ENCODE results near the gene FLVCR2.

Gene FLVCR2

DNA sequence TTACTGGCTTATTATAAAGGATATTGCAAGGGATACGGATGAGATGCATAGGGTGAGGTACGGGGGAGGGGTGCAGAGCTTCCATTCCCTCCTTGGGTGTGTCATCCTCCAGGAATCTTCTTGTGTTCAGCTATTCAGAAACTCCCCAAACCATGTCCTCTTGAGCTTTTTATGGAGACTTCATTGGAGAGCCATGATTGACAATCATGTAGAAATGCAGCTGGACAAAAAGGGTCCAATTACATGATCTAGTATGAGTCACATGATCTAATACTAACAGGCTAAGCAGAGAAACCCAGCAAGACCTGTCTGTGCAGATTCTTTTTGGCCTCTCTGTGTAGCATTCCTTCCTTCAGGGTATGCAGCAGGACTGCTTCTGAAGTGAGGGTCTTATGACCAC lies 23.9 kb upstream of the FLVCR2 start:
- H4K20me1 ChIP-seq (ENCODE audit: insufficient read depth, low read length): no peaks in the 10 kb centered on the region
- no peak overlapping the region for H3K4me3 ChIP-seq (ENCODE audit: low read length)
- no peaks in the 10 kb centered on the region for H3K36me3 ChIP-seq (replicated peaks; ENCODE audit: insufficient read depth, low read length)
- H3K27me3 ChIP-seq (replicated peaks; ENCODE audit: insufficient read depth, low read length): no peaks in the 10 kb centered on the region
- no peak for DNase-seq
- no peaks in the 10 kb centered on the region for H3K4me1 ChIP-seq (ENCODE audit: low read length)
- H2AFZ ChIP-seq (ENCODE audit: low read length): no peak overlapping the region
- H3K9me3 ChIP-seq (replicated peaks; ENCODE audit: insufficient read depth, low read length): no peaks in the 10 kb centered on the region
- H3K9ac ChIP-seq (ENCODE audit: low read length): no peak overlapping the region
- no peaks in the 10 kb centered on the region for H3F3A ChIP-seq (ENCODE audit: insufficient read depth, low read length)
- H3K27ac ChIP-seq (ENCODE audit: low read length): no peak overlapping the region
- no peaks in the 10 kb centered on the region for H3K79me2 ChIP-seq (ENCODE audit: low read length)
- no peak overlapping the region for H3K4me2 ChIP-seq (ENCODE audit: low read depth, low read length)
- no peak for TF ChIP-seq EZH2phosphoT487 (IDR thresholded peaks at IDR 0.05; ENCODE audit: low read length)
- TF ChIP-seq, protein P1, sequence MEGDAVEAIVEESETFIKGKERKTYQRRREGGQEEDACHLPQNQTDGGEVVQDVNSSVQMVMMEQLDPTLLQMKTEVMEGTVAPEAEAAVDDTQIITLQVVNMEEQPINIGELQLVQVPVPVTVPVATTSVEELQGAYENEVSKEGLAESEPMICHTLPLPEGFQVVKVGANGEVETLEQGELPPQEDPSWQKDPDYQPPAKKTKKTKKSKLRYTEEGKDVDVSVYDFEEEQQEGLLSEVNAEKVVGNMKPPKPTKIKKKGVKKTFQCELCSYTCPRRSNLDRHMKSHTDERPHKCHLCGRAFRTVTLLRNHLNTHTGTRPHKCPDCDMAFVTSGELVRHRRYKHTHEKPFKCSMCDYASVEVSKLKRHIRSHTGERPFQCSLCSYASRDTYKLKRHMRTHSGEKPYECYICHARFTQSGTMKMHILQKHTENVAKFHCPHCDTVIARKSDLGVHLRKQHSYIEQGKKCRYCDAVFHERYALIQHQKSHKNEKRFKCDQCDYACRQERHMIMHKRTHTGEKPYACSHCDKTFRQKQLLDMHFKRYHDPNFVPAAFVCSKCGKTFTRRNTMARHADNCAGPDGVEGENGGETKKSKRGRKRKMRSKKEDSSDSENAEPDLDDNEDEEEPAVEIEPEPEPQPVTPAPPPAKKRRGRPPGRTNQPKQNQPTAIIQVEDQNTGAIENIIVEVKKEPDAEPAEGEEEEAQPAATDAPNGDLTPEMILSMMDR (IDR thresholded peaks at IDR 0.05; ENCODE audit: low read length): no peak
- no peaks in the 10 kb centered on the region for H3K9me2 ChIP-seq (replicated peaks; ENCODE audit: insufficient read depth, low read length)

DNA sequence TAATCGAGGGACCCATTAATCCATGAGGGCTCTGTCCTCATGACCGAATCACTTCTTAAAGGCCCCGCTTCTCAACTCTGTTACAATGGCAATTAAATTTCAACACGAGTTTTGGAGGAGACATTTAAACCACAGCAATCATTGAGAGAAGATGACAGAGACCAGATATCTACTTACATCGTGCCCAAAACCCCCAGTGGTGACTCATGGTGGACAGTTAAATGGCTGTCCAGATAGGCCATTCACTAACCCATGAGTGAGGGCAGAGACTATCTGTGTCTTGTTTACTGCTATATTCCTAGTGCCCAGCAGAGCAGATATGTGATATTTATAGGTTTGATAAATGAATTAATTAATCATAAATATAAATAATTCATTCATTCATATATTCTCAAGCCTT lies 20.0 kb upstream of the FLVCR2 start:
- TF ChIP-seq EZH2 (optimal IDR thresholded peaks at IDR 0.05; ENCODE audit: low read depth, low read length): no peak
- TF ChIP-seq, protein P1 (IDR thresholded peaks at IDR 0.05; ENCODE audit: low read length): no peak
- TF ChIP-seq EZH2phosphoT487 (IDR thresholded peaks at IDR 0.05; ENCODE audit: low read length): no peak
- Histone ChIP-seq H3K27me3 (replicated peaks; ENCODE audit: insufficient read depth, low read length) (no peaks in the 10 kb centered on the region), H3F3A (ENCODE audit: insufficient read depth, low read length) (no peaks in the 10 kb centered on the region), H3K36me3 (replicated peaks; ENCODE audit: insufficient read depth, low read length) (no peaks in the 10 kb centered on the region), H2AFZ (ENCODE audit: low read length) (no peak overlapping the region), H3K9ac (ENCODE audit: low read length) (no peak overlapping the region), H3K9me2 (replicated peaks; ENCODE audit: insufficient read depth, low read length) (no peaks in the 10 kb centered on the region), H3K9me3 (replicated peaks; ENCODE audit: insufficient read depth, low read length) (no peaks in the 10 kb centered on the region), H3K4me1 (ENCODE audit: low read length) (peaks cover 7% of the 10 kb centered on the region; the same call in 1 of the 2 replicates), H3K4me2 (ENCODE audit: low read depth, low read length) (no peak overlapping the region), H3K79me2 (ENCODE audit: low read length) (no peaks in the 10 kb centered on the region), H4K20me1 (ENCODE audit: insufficient read depth, low read length) (no peaks in the 10 kb centered on the region), H3K4me3 (ENCODE audit: low read length) (no peak overlapping the region), H3K27ac (ENCODE audit: low read length) (no peak overlapping the region)
- no peak for DNase-seq

DNA sequence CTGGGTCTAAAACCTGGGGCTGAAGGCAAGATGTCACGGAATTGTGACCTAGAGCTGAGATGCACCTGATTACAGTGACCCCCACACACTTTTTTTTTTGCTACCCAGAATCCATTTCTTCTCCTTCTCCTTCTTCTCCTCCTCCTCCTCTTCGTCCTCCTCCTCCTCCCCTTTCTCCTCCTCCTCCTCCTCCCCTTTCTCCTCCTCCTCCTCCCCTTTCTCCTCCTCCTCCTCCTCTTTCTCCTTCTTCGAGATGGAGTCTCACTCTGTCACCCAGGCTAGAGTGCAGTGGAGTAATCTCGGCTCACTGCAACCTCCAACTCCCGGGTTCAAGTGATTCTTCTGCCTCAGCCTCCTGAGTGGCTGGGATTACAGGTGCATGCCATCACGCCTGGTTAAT lies 19.4 kb upstream of the FLVCR2 start:
- no peak for DNase-seq
- Histone ChIP-seq H2AFZ (ENCODE audit: low read length) (no peak overlapping the region), H3K36me3 (replicated peaks; ENCODE audit: insufficient read depth, low read length) (no peaks in the 10 kb centered on the region), H3K79me2 (ENCODE audit: low read length) (no peaks in the 10 kb centered on the region), H3K9me3 (replicated peaks; ENCODE audit: insufficient read depth, low read length) (no peaks in the 10 kb centered on the region), H3K4me1 (ENCODE audit: low read length) (peaks cover 7% of the 10 kb centered on the region; the same call in 1 of the 2 replicates), H3K9ac (ENCODE audit: low read length) (no peak overlapping the region), H3K4me3 (ENCODE audit: low read length) (no peak overlapping the region), H3K4me2 (ENCODE audit: low read depth, low read length) (no peak overlapping the region), H3K27ac (ENCODE audit: low read length) (no peak overlapping the region), H3K27me3 (replicated peaks; ENCODE audit: insufficient read depth, low read length) (no peaks in the 10 kb centered on the region), H4K20me1 (ENCODE audit: insufficient read depth, low read length) (no peaks in the 10 kb centered on the region), H3K9me2 (replicated peaks; ENCODE audit: insufficient read depth, low read length) (no peaks in the 10 kb centered on the region), H3F3A (ENCODE audit: insufficient read depth, low read length) (no peaks in the 10 kb centered on the region)
- no peak for TF ChIP-seq EZH2phosphoT487 (IDR thresholded peaks at IDR 0.05; ENCODE audit: low read length)
- TF ChIP-seq EZH2 (optimal IDR thresholded peaks at IDR 0.05; ENCODE audit: low read depth, low read length): no peak
- TF ChIP-seq, protein P1 (IDR thresholded peaks at IDR 0.05; ENCODE audit: low read length): no peak

Data from MM.1S (cell line).